ENCODE results near the gene ADAT3.

DNA sequence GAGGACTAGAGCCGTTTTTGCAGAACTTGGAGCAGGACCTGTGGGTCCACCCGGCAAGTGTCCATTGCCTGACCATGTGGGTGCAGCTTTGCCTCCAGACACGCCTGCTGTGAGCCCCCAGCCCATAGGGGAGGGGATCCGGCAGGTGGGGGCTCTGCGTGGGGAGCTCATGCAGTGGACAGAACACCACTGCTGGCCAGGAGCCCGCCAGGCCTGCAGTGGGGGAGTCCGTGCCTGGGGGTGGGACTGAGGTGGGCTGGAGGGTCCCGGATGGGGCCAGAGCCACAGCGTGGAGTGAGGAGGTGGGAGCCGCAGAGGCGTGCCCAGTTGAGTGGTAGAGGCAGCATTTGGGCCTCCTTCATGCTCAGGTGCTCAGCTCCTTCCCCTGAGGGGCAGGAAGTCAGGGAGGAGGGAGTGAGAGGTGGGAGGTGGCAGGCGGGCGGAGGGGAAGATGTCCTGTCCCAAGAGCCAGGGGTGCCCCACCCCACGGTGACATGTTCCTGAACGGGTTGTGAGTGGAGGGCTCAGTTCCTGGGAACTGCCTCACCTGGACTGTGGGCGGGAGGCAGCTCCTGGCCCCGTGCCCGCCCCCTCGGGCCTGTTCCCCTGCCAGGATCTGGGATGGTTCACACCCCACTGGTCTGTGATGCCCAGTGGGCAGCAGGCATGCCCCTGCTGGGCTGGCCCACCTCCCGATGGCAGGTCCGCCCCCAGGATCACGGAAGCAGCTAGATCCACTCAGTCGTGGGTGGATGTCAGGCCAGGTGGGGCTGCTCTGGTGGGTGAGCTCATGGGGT is 8.8 kb downstream of the ADAT3 start:
- TF ChIP-seq CTCF (IDR thresholded peaks at IDR 0.05) (no peak), EZH2 (IDR thresholded peaks at IDR 0.05; ENCODE audit: borderline replicate concordance, insufficient read depth, low read depth, low read length, poor library complexity, severe bottlenecking) (no peak)
